MCF 10A (cell line): ENCODE data around the gene ADCY7. TPM values are rescaled to one million over a fixed set of nuclear protein-coding genes. Genes with fewer than 3 reads are reported as not detected.
A peak's percentile ranks its signal among the peaks of the same experiment; 100 is the strongest.

Source experiments
- BruUV-seq: library from RNA; stranded (reverse); fragments of 400-500 nt; replicated peaks from 2 replicates; lab custom pipeline; 2021; lab: Mats Ljungman, UMichigan
- CTCF ChIA-PET: fragments of 300-600 bp; sonication (Branson Sonifier 250); formaldehyde crosslinking; extraction: SDS; loops from one replicate; lab custom pipeline; 2021; ENCODE audit warnings: antibody characterized with exemption, inconsistent platforms; lab: Yijun Ruan, JAX
- POLR2A ChIA-PET: fragments of 300-600, 350-650 bp; sonication (Branson Sonifier 250); formaldehyde crosslinking; extraction: SDS; loops from one replicate; lab custom pipeline; 2020; ENCODE audit warnings: antibody characterized with exemption, inconsistent platforms; lab: Yijun Ruan, JAX
- DNase-seq: peaks from one replicate; pipeline ENCODE4 v3.0.0-alpha.2; 2018; ENCODE audit not compliant: unreplicated experiment
- H3K27ac Mint-ChIP-seq: one replicate; pipeline ENCODE4 v1.8.0; 2022; ENCODE audit warnings: mild to moderate bottlenecking, low read depth, mixed read lengths; ENCODE audit not compliant: unreplicated experiment
- H3K27me3 Mint-ChIP-seq: one replicate; pipeline ENCODE4 v1.8.0; 2022; ENCODE audit warnings: mixed read lengths; ENCODE audit not compliant: insufficient read depth, unreplicated experiment
- H3K36me3 Mint-ChIP-seq: one replicate; pipeline ENCODE4 v1.8.0; 2022; ENCODE audit warnings: mild to moderate bottlenecking, moderate library complexity, mixed read lengths; ENCODE audit not compliant: insufficient read depth, unreplicated experiment
- H3K4me1 Mint-ChIP-seq: one replicate; pipeline ENCODE4 v1.8.0; 2022; ENCODE audit warnings: mixed read lengths; ENCODE audit not compliant: insufficient read depth, unreplicated experiment
- H3K4me3 Mint-ChIP-seq: one replicate; pipeline ENCODE4 v1.8.0; 2022; ENCODE audit warnings: mild to moderate bottlenecking, moderate library complexity, mixed read lengths; ENCODE audit not compliant: unreplicated experiment
- H3K9me3 Mint-ChIP-seq: one replicate; pipeline ENCODE4 v1.8.0; 2022; ENCODE audit warnings: mixed read lengths; ENCODE audit not compliant: unreplicated experiment
- intact Hi-C: fragments of 100-400 bp; cut with micrococcal nuclease; formaldehyde crosslinking; loops from 2 replicates; pipeline ENCODE4 v1.14.1; 2022
- total RNA-seq: library from RNA; stranded (reverse); gene quantifications from 2 replicates; pipeline ENCODE4 v1.2.3, GENCODE V29; 2022
- TF ChIP-seq, protein P1 (sequence below): fragments of 200-600 bp; IDR thresholded peaks from one replicate; pipeline ENCODE4 v1.8.0; 2022; ENCODE audit warnings: antibody characterized with exemption, mild to moderate bottlenecking; ENCODE audit not compliant: unreplicated experiment

Gene ADCY7
- total RNA-seq, 1 experiment from 2014 or later = 32.9 TPM

DNA sequence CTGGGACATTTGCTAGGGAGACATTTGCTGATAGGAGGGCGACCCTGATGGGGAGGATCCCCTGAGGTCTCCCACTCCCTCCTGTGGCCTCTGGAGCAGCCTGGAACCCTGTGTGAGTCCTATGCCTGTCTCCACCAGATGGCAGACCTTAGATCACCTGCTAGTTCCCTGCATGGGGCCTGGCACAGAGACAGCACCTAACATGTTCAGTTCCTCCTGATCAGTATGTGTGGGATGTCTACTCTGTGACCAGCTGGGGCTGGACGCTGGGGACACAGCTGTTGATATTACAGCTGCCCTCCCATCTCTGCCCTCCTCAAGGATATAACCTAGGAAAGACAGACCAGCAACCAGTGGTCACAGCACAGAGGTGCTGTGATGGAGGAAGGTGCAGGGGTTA lies 1.1 kb upstream of the ADCY7 start:
- no peaks in the 10 kb centered on the region for H3K36me3 Mint-ChIP-seq
- H3K4me1 Mint-ChIP-seq = no peaks in the 10 kb centered on the region
- no peaks in the 10 kb centered on the region for H3K9me3 Mint-ChIP-seq
- H3K27me3 Mint-ChIP-seq = no peaks in the 10 kb centered on the region
- CTCF ChIA-PET = interaction anchor here (0.6 to 1.0 kb wide), 3 partner anchors 10 to 330 kb away, joined by 3 read pairs; no protein-coding TSS in a partner anchor
- POLR2A ChIA-PET = interaction anchor here (0.6 kb wide), 1 partner anchor 503 kb away, joined by 3 read pairs; no protein-coding TSS in a partner anchor
- H3K27ac Mint-ChIP-seq = no peak overlapping the region
- DNase-seq = peak; percentile 43
- no TSS peak for BruUV-seq
- TF ChIP-seq, protein P1, sequence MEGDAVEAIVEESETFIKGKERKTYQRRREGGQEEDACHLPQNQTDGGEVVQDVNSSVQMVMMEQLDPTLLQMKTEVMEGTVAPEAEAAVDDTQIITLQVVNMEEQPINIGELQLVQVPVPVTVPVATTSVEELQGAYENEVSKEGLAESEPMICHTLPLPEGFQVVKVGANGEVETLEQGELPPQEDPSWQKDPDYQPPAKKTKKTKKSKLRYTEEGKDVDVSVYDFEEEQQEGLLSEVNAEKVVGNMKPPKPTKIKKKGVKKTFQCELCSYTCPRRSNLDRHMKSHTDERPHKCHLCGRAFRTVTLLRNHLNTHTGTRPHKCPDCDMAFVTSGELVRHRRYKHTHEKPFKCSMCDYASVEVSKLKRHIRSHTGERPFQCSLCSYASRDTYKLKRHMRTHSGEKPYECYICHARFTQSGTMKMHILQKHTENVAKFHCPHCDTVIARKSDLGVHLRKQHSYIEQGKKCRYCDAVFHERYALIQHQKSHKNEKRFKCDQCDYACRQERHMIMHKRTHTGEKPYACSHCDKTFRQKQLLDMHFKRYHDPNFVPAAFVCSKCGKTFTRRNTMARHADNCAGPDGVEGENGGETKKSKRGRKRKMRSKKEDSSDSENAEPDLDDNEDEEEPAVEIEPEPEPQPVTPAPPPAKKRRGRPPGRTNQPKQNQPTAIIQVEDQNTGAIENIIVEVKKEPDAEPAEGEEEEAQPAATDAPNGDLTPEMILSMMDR = no peak
- H3K4me3 Mint-ChIP-seq = no peak overlapping the region
- intact Hi-C loops = no loop called here

DNA sequence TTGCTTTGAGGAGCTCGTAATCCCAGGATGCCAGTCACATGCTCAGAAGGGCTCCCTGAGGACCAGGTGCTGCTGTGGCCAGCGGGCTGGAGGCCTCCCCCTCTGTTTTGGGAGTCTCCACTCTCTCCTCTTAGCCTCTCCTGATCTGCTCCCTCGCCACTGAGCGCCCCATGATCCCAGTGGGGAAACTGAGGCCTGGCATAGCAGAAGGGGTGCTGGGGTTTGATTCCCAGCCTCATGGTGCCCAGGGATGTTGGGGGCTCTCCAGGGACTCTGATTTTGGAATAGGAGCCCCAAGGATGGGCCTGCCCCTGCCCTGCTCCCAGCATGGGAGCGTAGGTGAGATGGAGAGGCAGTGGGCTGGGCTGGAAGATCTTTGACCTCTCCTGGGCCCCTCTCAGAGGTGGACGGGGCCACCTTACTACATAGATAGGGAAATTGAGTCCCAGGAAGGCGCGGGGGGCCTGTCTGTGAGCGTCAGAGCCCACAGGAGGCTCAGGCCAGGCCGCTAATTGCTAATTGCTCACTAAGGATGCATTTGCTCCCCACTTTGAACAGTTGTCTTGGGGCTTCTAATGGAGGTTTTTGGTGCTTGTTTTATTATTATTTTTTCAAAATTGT lies 525 bp upstream of the ADCY7 start:
- POLR2A ChIA-PET = interaction anchor here (0.6 kb wide), 1 partner anchor 303 kb away, joined by 3 read pairs; no protein-coding TSS in a partner anchor
- no TSS peak for BruUV-seq
- Mint-ChIP-seq H3K27ac (peak overlapping the region; percentile 23), H3K4me3 (peak overlapping the region; percentile 28), H3K4me1 (no peaks in the 10 kb centered on the region), H3K9me3 (no peaks in the 10 kb centered on the region), H3K36me3 (no peaks in the 10 kb centered on the region), H3K27me3 (no peaks in the 10 kb centered on the region)
- CTCF ChIA-PET = interaction anchor here (0.6 to 0.8 kb wide), 3 partner anchors 9 to 330 kb away, joined by 3 read pairs; no protein-coding TSS in a partner anchor
- intact Hi-C loops = no loop called here
- DNase-seq = no peak
- TF ChIP-seq, protein P1 = no peak

DNA sequence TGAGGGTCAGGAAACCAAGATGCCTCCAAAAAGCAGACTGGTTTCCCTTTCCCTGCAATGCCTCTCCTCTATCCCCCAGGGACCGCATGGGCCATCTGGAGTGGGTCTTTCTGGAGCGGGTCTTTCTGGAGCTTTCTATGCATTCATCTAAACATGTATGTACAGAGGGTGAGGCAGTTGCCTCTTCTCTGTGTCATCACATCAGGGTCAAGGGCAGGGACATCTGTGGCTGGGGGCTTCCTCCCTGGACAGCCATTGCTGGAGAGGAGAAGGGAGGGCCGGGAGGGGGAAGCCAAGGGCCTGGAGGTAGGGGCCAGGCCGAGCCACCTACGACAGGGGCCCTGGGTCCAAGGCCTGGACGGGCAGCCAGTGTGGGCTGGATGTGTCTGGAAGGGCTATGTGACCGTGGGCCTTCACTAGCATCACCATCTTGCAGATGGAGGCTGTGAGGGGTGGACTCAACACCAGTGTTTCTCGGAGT lies 840 bp downstream of the ADCY7 start:
- intact Hi-C loops = no loop called here
- H3K27ac Mint-ChIP-seq = no peak overlapping the region
- no peak overlapping the region for H3K4me3 Mint-ChIP-seq
- TF ChIP-seq, protein P1 = no peak
- ChIA-PET POLR2A (no interaction called here), CTCF (interaction anchor here (1.2 kb wide), 1 partner anchor 12 kb away, joined by 3 read pairs; no protein-coding TSS in a partner anchor)
- H3K9me3 Mint-ChIP-seq = no peaks in the 10 kb centered on the region
- no TSS peak for BruUV-seq
- no peaks in the 10 kb centered on the region for H3K4me1 Mint-ChIP-seq
- DNase-seq = no peak
- no peaks in the 10 kb centered on the region for H3K36me3 Mint-ChIP-seq
- H3K27me3 Mint-ChIP-seq = no peaks in the 10 kb centered on the region

DNA sequence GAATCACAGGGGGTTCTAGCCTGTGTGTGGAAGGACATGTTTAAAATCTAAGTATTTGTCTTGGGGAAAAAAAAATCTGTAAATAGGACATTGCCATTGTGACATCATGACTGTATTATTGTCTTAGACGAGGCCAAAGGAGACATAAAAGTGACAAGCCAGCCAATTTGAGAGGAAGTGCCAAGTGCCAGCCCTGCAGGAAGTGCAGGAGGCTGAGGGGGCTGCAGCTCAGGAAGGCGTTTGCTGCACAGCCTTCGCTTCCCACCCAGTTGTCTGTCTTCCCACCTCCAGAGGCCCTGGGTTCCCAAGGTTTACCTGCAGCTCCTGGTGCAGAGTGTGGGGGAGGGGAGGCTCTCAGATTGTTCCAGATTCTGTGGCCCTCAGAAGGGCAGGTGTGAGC lies 1.3 kb downstream of the ADCY7 start:
- H3K27me3 Mint-ChIP-seq = no peaks in the 10 kb centered on the region
- CTCF ChIA-PET = interaction anchor here (1.1 to 1.2 kb wide), 2 partner anchors 13 to 398 kb away, joined by 3 read pairs; no protein-coding TSS in a partner anchor
- H3K27ac Mint-ChIP-seq = no peak overlapping the region
- DNase-seq = no peak
- no peaks in the 10 kb centered on the region for H3K4me1 Mint-ChIP-seq
- POLR2A ChIA-PET = no interaction called here
- no peaks in the 10 kb centered on the region for H3K36me3 Mint-ChIP-seq
- no TSS peak for BruUV-seq
- no peaks in the 10 kb centered on the region for H3K9me3 Mint-ChIP-seq
- intact Hi-C loops = no loop called here
- H3K4me3 Mint-ChIP-seq = no peak overlapping the region
- TF ChIP-seq, protein P1 = no peak
